PFSK-1 (cell line): ENCODE data around the gene VWA3B.

Experiments used
- FOXP2 ChIP-seq: optimal IDR thresholded peaks from 2 replicates; pipeline ENCODE3; 2011; ENCODE audit warnings: borderline replicate concordance, control low read depth, inconsistent platforms; ENCODE audit not compliant: insufficient read depth; ENCODE audit errors: extremely low read length, extremely low read depth
- POLR2AphosphoS5 ChIP-seq: IDR thresholded peaks from 2 replicates; pipeline ENCODE4 v1.6.1; 2012; ENCODE audit warnings: low read depth, mild to moderate bottlenecking, control low read depth, low read length, moderate library complexity
- REST ChIP-seq, 2 experiments: IDR thresholded peaks; 2 replicates each; pipeline versions ENCODE4 v1.6.1 to v1.8.0; 2011 to 2012; ENCODE audit warnings: low read depth in 2 of 2, low read length in 2 of 2, control low read depth in 1 of 2, inconsistent platforms in 1 of 2, mild to moderate bottlenecking in 1 of 2, moderate library complexity in 1 of 2; ENCODE audit not compliant: insufficient read depth in 1 of 2
- SIN3A ChIP-seq: IDR thresholded peaks from 2 replicates; pipeline ENCODE4 v1.6.1; 2012; ENCODE audit warnings: mild to moderate bottlenecking, low read length, moderate library complexity, borderline replicate concordance; ENCODE audit not compliant: insufficient read depth
- TAF1 ChIP-seq: IDR thresholded peaks from 2 replicates; pipeline ENCODE4 v1.6.1; 2012; ENCODE audit warnings: low read length, control low read depth, borderline replicate concordance; ENCODE audit not compliant: insufficient read depth

VWA3B gene

GRCh38 chr2:98102878-98103277 lies 15.9 kb downstream of the VWA3B start:
- no peak for TF ChIP-seq FOXP2
- no peak for TF ChIP-seq POLR2AphosphoS5
- TF ChIP-seq SIN3A: no peak
- no peak for TF ChIP-seq TAF1
- no peak for TF ChIP-seq REST (IDR thresholded peaks at IDR 0.05; ENCODE audit: insufficient read depth in 1 of 2, low read depth in 2 of 2, low read length in 2 of 2)

GRCh38 chr2:98108110-98108509 lies 21.1 kb downstream of the VWA3B start:
- TF ChIP-seq REST (IDR thresholded peaks at IDR 0.05; ENCODE audit: insufficient read depth in 1 of 2, low read depth in 2 of 2, low read length in 2 of 2): no peak
- TF ChIP-seq SIN3A: no peak
- TF ChIP-seq TAF1: no peak
- TF ChIP-seq FOXP2: no peak
- TF ChIP-seq POLR2AphosphoS5: no peak

- TF ChIP-seq REST (IDR thresholded peaks at IDR 0.05; ENCODE audit: insufficient read depth in 1 of 2, low read depth in 2 of 2, low read length in 2 of 2) (no peak), POLR2AphosphoS5 (no peak), FOXP2 (no peak), SIN3A (no peak), TAF1 (no peak)
Measured at GRCh38 chr2:98110741-98111140, 23.8 kb downstream of the VWA3B start.

GRCh38 chr2:98114643-98115330 lies 27.8 kb downstream of the VWA3B start:
- TF ChIP-seq TAF1 (no peak), FOXP2 (no peak), SIN3A (no peak)

- no peak for TF ChIP-seq SIN3A
Measured at GRCh38 chr2:98118161-98118560, 31.2 kb downstream of the VWA3B start.

- TF ChIP-seq FOXP2 (no peak), REST (IDR thresholded peaks at IDR 0.05; ENCODE audit: insufficient read depth in 1 of 2, low read depth in 2 of 2, low read length in 2 of 2) (no peak), POLR2AphosphoS5 (no peak), TAF1 (no peak), SIN3A (no peak)
Measured at GRCh38 chr2:98118852-98119251, 31.9 kb downstream of the VWA3B start.
